Activated CD4-positive, alpha-beta T cell treated with anti-CD3 and anti-CD28 coated beads, Interleukin-2, amount 10 ng/mL, durations not matched to agents 24 days and 14 days (primary cell): Measurements from ENCODE around the gene CLIC2. TPM values are rescaled to one million over a fixed set of nuclear protein-coding genes. Genes with fewer than 3 reads are reported as not detected.

Experiments used
- DNase-seq: peaks from one replicate; pipeline ENCODE4 v3.0.0; 2022
- H3K27ac Mint-ChIP-seq: one replicate; pipeline ENCODE4 v1.8.0; 2022; ENCODE audit warnings: mild to moderate bottlenecking, mixed read lengths
- H3K27me3 Mint-ChIP-seq: one replicate; pipeline ENCODE4 v1.8.0; 2022; ENCODE audit warnings: mixed read lengths
- H3K36me3 Mint-ChIP-seq: one replicate; pipeline ENCODE4 v1.8.0; 2022; ENCODE audit warnings: low read depth, mild to moderate bottlenecking, mixed read lengths
- H3K4me1 Mint-ChIP-seq: one replicate; pipeline ENCODE4 v1.8.0; 2021; ENCODE audit warnings: mixed read lengths
- H3K4me3 Mint-ChIP-seq: one replicate; pipeline ENCODE4 v1.8.0; 2022; ENCODE audit warnings: mild to moderate bottlenecking, moderate library complexity, mixed read lengths
- H3K9me3 Mint-ChIP-seq: one replicate; pipeline ENCODE4 v1.8.0; 2021; ENCODE audit warnings: mixed read lengths
- intact Hi-C: fragments of 100-400 bp; cut with micrococcal nuclease; formaldehyde crosslinking; loops from one replicate; pipeline ENCODE4 v1.15.1; 2023
- total RNA-seq: library from RNA; stranded (reverse); gene quantifications from 2 replicates; pipeline ENCODE4 v1.2.3, GENCODE V29; 2022

Gene CLIC2
- total RNA-seq, 1 donor from 2014 or later, result 0.58 TPM

GRCh38 chrX:155235891-155236290 lies 98.5 kb downstream of the CLIC2 start:
- intact Hi-C loops, result no loop called here
- peaks cover 8% of the 10 kb centered on the region for H3K4me1 Mint-ChIP-seq
- H3K4me3 Mint-ChIP-seq, result no peak overlapping the region
- no peak overlapping the region for H3K27ac Mint-ChIP-seq
- H3K36me3 Mint-ChIP-seq, result peaks cover 34% of the 10 kb centered on the region
- no peak for DNase-seq
- H3K9me3 Mint-ChIP-seq, result no peaks in the 10 kb centered on the region
- no peaks in the 10 kb centered on the region for H3K27me3 Mint-ChIP-seq

GRCh38 chrX:155231163-155231562 lies 103.3 kb downstream of the CLIC2 start:
- DNase-seq, result no peak
- peaks cover 10% of the 10 kb centered on the region for H3K4me1 Mint-ChIP-seq
- H3K4me3 Mint-ChIP-seq, result no peak overlapping the region
- H3K27me3 Mint-ChIP-seq, result no peaks in the 10 kb centered on the region
- intact Hi-C loops, result no loop called here
- H3K27ac Mint-ChIP-seq, result peak overlapping the region; percentile 79
- no peaks in the 10 kb centered on the region for H3K9me3 Mint-ChIP-seq
- peaks cover 33% of the 10 kb centered on the region for H3K36me3 Mint-ChIP-seq

Other genes starting within 250 kb of the CLIC2 start
- 86.4 and 87.5 TPM in 2 replicates for gene VBP1, start 118.2 kb downstream of the CLIC2 start, total RNA-seq
- gene RAB39B, start 70.1 kb downstream of the CLIC2 start, total RNA-seq, result 9.5 and 9.9 TPM in 2 replicates
- not detected in 2 replicates for gene F8A2, start 47.5 kb upstream of the CLIC2 start, total RNA-seq
- gene F8A3, start 124.0 kb upstream of the CLIC2 start, total RNA-seq, result 24.4 and 29.1 TPM in 2 replicates